HEK293T (cell line): ENCODE results near the gene GINS1.

Experiments
- CTCF ChIA-PET: fragments of 350-600 bp; formaldehyde crosslinking; extraction: SDS; loops from one replicate; lab custom pipeline; 2021; ENCODE audit warnings: antibody characterized with exemption, inconsistent platforms; lab: Yijun Ruan, JAX
- POLR2A ChIA-PET: fragments of 350-600 bp; formaldehyde crosslinking; extraction: SDS; loops from one replicate; lab custom pipeline; 2020; ENCODE audit warnings: antibody characterized with exemption, inconsistent platforms; lab: Yijun Ruan, JAX
- DNase-seq: peaks from one replicate; pipeline ENCODE4 v3.0.0; 2012; ENCODE audit warnings: mixed read lengths; ENCODE audit errors: extremely low spot score
- ARNT ChIP-seq: fragments of 450-650 bp; IDR thresholded peaks from 2 replicates; pipeline ENCODE4 v1.6.1; 2017; ENCODE audit warnings: mild to moderate bottlenecking
- BHLHE40 ChIP-seq: fragments of 450-650 bp; IDR thresholded peaks from 2 replicates; pipeline ENCODE4 v1.6.1; 2016; ENCODE audit warnings: mild to moderate bottlenecking, moderate library complexity, borderline replicate concordance
- CTBP1 ChIP-seq: fragments of 450-650 bp; IDR thresholded peaks from 2 replicates; pipeline ENCODE4 v1.6.1; 2016; ENCODE audit warnings: borderline replicate concordance
- ELF4 ChIP-seq: fragments of 450-650 bp; IDR thresholded peaks from 2 replicates; pipeline ENCODE4 v1.6.1; 2017; ENCODE audit warnings: antibody characterized with exemption
- FOXA1 ChIP-seq: fragments of 450-650 bp; IDR thresholded peaks from 2 replicates; pipeline ENCODE4 v1.6.1; 2016; ENCODE audit warnings: mild to moderate bottlenecking
- FOXK2 ChIP-seq: fragments of 450-650 bp; IDR thresholded peaks from 2 replicates; pipeline ENCODE4 v1.6.1; 2016; ENCODE audit warnings: mild to moderate bottlenecking
- FOXM1 ChIP-seq: fragments of 450-650 bp; IDR thresholded peaks from 2 replicates; pipeline ENCODE4 v1.6.1; 2017; ENCODE audit warnings: mild to moderate bottlenecking, borderline replicate concordance
- HDGF ChIP-seq: fragments of 450-650 bp; IDR thresholded peaks from 2 replicates; pipeline ENCODE4 v1.6.1; 2017; ENCODE audit warnings: antibody characterized with exemption, borderline replicate concordance
- L3MBTL2 ChIP-seq: fragments of 450-650 bp; conservative IDR thresholded peaks from 2 replicates; pipeline ENCODE4 v1.6.1; 2016; ENCODE audit warnings: mild to moderate bottlenecking
- LEF1 ChIP-seq: fragments of 450-650 bp; IDR thresholded peaks from 2 replicates; pipeline ENCODE4 v1.6.1; 2017; ENCODE audit warnings: mild to moderate bottlenecking, borderline replicate concordance
- NFRKB ChIP-seq: fragments of 450-650 bp; IDR thresholded peaks from 2 replicates; pipeline ENCODE4 v1.6.1; 2016; ENCODE audit warnings: mild to moderate bottlenecking, moderate library complexity
- PKNOX1 ChIP-seq: fragments of 450-650 bp; IDR thresholded peaks from 2 replicates; pipeline ENCODE4 v1.6.1; 2016
- SP1 ChIP-seq: fragments of 450-650 bp; IDR thresholded peaks from 2 replicates; pipeline ENCODE4 v1.6.1; 2017
- SUZ12 ChIP-seq: fragments of 450-650 bp; IDR thresholded peaks from 2 replicates; pipeline ENCODE4 v1.6.1; 2016; ENCODE audit warnings: mild to moderate bottlenecking
- TARDBP ChIP-seq: fragments of 450-650 bp; IDR thresholded peaks from 2 replicates; pipeline ENCODE4 v1.6.1; 2016
- ZNF384 ChIP-seq: fragments of 450-650 bp; IDR thresholded peaks from 2 replicates; pipeline ENCODE4 v1.6.1; 2016

The GINS1 gene

GRCh38 chr20:25487306-25487705, 79.8 kb downstream of the GINS1 start:
- ChIA-PET CTCF (no interaction called here), POLR2A (no interaction called here)
- no peak for DNase-seq
- no peak for TF ChIP-seq FOXA1
- no peak for TF ChIP-seq SP1
- TF ChIP-seq FOXM1 = no peak
- no peak for TF ChIP-seq BHLHE40
- no peak for TF ChIP-seq HDGF
- no peak for TF ChIP-seq L3MBTL2
- no peak for TF ChIP-seq ARNT
- no peak for TF ChIP-seq TARDBP
- TF ChIP-seq NFRKB = no peak
- TF ChIP-seq CTBP1 = no peak
- no peak for TF ChIP-seq PKNOX1
- TF ChIP-seq LEF1 = no peak
- no peak for TF ChIP-seq FOXK2
- TF ChIP-seq SUZ12 = no peak

- ChIA-PET POLR2A (no interaction called here), CTCF (no interaction called here)
- DNase-seq = no peak
- TF ChIP-seq LEF1 (no peak), FOXK2 (no peak), ELF4 (no peak), CTBP1 (no peak)
Measured at GRCh38 chr20:25487975-25488374, 80.5 kb downstream of the GINS1 start.

GRCh38 chr20:25489221-25489871, 81.9 kb downstream of the GINS1 start:
- DNase-seq = no peak
- TF ChIP-seq CTBP1 = no peak
- no peak for TF ChIP-seq BHLHE40
- TF ChIP-seq L3MBTL2 = no peak
- TF ChIP-seq FOXA1 = no peak
- CTCF ChIA-PET = no interaction called here
- POLR2A ChIA-PET = no interaction called here

GRCh38 chr20:25490656-25491445, 83.4 kb downstream of the GINS1 start:
- ChIA-PET CTCF (no interaction called here), POLR2A (no interaction called here)
- DNase-seq = no peak
- TF ChIP-seq ARNT = no peak
- TF ChIP-seq PKNOX1 = no peak
- no peak for TF ChIP-seq SUZ12
- TF ChIP-seq NFRKB = no peak
- TF ChIP-seq L3MBTL2 = no peak
- no peak for TF ChIP-seq ELF4
- TF ChIP-seq ZNF384 = no peak
- no peak for TF ChIP-seq LEF1
- no peak for TF ChIP-seq BHLHE40
- no peak for TF ChIP-seq TARDBP
- TF ChIP-seq SP1 = no peak
- TF ChIP-seq FOXM1 = no peak
- TF ChIP-seq FOXA1 = no peak
- no peak for TF ChIP-seq CTBP1
- TF ChIP-seq HDGF = no peak

GRCh38 chr20:25491446-25492038, 84.1 kb downstream of the GINS1 start:
- ChIA-PET CTCF (no interaction called here), POLR2A (no interaction called here)
- no peak for TF ChIP-seq SP1
- no peak for TF ChIP-seq HDGF
- no peak for TF ChIP-seq BHLHE40
- no peak for TF ChIP-seq FOXA1
- no peak for TF ChIP-seq ZNF384
- TF ChIP-seq TARDBP = no peak
- no peak for TF ChIP-seq FOXK2
- TF ChIP-seq ARNT = no peak
- TF ChIP-seq L3MBTL2 = no peak
- TF ChIP-seq ELF4 = no peak
- TF ChIP-seq LEF1 = no peak
- no peak for TF ChIP-seq CTBP1
- DNase-seq = no peak

- CTCF ChIA-PET = no interaction called here
- no peak for DNase-seq
- POLR2A ChIA-PET = no interaction called here
- TF ChIP-seq PKNOX1 (no peak), CTBP1 (no peak), ZNF384 (no peak), ARNT (no peak), TARDBP (no peak), SP1 (no peak), FOXK2 (no peak), BHLHE40 (no peak), FOXA1 (no peak), SUZ12 (no peak), L3MBTL2 (no peak), HDGF (no peak), ELF4 (no peak), NFRKB (no peak), FOXM1 (no peak), LEF1 (no peak)
Measured at GRCh38 chr20:25493137-25493536, 85.7 kb downstream of the GINS1 start.
